Common myeloid progenitor, CD34-positive (primary cell): ENCODE data around the gene LATS2.
"Not testable (repeated sequence)": the region's sequence is repeated elsewhere in the genome, so short reads cannot be mapped to it uniquely, and the experiment has no call there.

Source experiments
- CTCF ChIA-PET: fragments of 350-600 bp; sonication (Branson Sonifier 250); formaldehyde crosslinking; loops from one replicate; lab custom pipeline; 2021; ENCODE audit warnings: antibody characterized with exemption; lab: Charles Lee
- POLR2A ChIA-PET: fragments of 350-600 bp; sonication (Branson Sonifier 250); formaldehyde crosslinking; loops from one replicate; lab custom pipeline; 2021; ENCODE audit warnings: antibody characterized with exemption; lab: Charles Lee
- DNase-seq, 3 donors: peaks; one replicate each; pipeline versions ENCODE4 v3.0.0 to v3.0.0-alpha.2; 2013
- H3K27ac ChIP-seq, 2 experiments: 1 replicate in 1 of 2; 2 replicates in 1 of 2; pipeline ENCODE4 v1.7.0; 2013; ENCODE audit warnings: inconsistent platforms in 2 of 2, low read length in 2 of 2, mild to moderate bottlenecking in 2 of 2, low read depth in 1 of 2, moderate library complexity in 1 of 2; ENCODE audit not compliant: severe bottlenecking in 2 of 2, insufficient read depth in 1 of 2, poor library complexity in 1 of 2
- H3K27me3 ChIP-seq, 5 experiments: replicated peaks in 2 of 5; 1 replicate in 3 of 5; 2 replicates in 2 of 5; pipeline versions ENCODE4 v1.6.1 to v1.7.0; 2013; ENCODE audit warnings: low read length in 4 of 5, mild to moderate bottlenecking in 2 of 5, moderate library complexity in 2 of 5, inconsistent platforms in 1 of 5; ENCODE audit not compliant: insufficient read depth in 5 of 5, control insufficient read depth in 4 of 5
- H3K36me3 ChIP-seq, 4 experiments: 1 replicate in 2 of 4; 2 replicates in 2 of 4; pipeline versions ENCODE4 v1.6.1 to v1.7.0; 2013; ENCODE audit warnings: low read length in 3 of 4, control low read depth in 1 of 4, mild to moderate bottlenecking in 1 of 4; ENCODE audit not compliant: control insufficient read depth in 4 of 4, insufficient read depth in 4 of 4
- H3K4me1 ChIP-seq, 4 experiments: 1 replicate in 3 of 4; 2 replicates in 1 of 4; pipeline versions ENCODE4 v1.6.1 to v1.7.1; 2013; ENCODE audit warnings: low read length in 3 of 4, mild to moderate bottlenecking in 3 of 4, control low read depth in 1 of 4, inconsistent platforms in 1 of 4, moderate library complexity in 1 of 4; ENCODE audit not compliant: control insufficient read depth in 4 of 4, insufficient read depth in 4 of 4; ENCODE audit errors: control extremely low read depth in 1 of 4
- H3K4me3 ChIP-seq, 7 experiments: 1 replicate in 4 of 7; 2 replicates in 3 of 7; pipeline versions ENCODE4 v1.5.1 to v1.7.0; 2013; ENCODE audit warnings: mild to moderate bottlenecking in 7 of 7, low read length in 6 of 7, moderate library complexity in 6 of 7, inconsistent platforms in 2 of 7, low read depth in 2 of 7, control low read depth in 1 of 7; ENCODE audit not compliant: insufficient read depth in 4 of 7, control insufficient read depth in 1 of 7; ENCODE audit errors: extremely low read depth in 1 of 7
- H3K9me3 ChIP-seq, 5 experiments: 1 replicate in 4 of 5; 2 replicates in 1 of 5; pipeline versions ENCODE4 v1.6.1 to v1.7.1; 2013; ENCODE audit warnings: low read length in 4 of 5, mild to moderate bottlenecking in 2 of 5, inconsistent platforms in 1 of 5, low read depth in 1 of 5, moderate library complexity in 1 of 5; ENCODE audit not compliant: control insufficient read depth in 4 of 5, insufficient read depth in 2 of 5; ENCODE audit errors: control extremely low read depth in 1 of 5
- WGBS: methylation state at CpG from one replicate; pipeline ENCODE4 v1.1.5; 2013; ENCODE audit not compliant: insufficient coverage; 5-methylcytosine and 5-hydroxymethylcytosine counted together

The LATS2 gene

DNA sequence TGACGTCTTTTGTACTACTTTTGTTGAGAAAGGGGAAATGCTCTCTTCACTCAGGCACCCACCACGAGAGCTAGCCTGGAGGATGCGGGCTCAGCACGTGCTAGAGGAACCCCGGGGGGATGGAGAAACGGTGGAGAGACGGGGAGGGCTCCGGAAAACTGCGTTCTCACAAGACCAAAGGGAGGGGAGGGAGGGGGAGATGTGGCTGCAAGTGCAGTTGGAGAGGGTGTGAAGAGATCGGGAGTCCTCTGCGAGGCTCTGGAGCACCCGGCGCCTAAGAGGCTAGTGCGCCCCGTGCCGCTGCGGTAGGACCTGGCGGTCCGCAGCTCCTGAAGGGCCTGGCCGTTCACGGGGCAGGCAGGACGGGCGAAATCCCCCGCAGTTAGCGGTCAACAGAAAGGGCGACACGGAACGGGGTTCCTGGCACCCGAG is 115.4 kb downstream of the LATS2 start:
- DNase-seq: peak; percentile 93 to 98 (median 98)
- peak overlapping the region in 6 of 7 experiments; percentile 16 to 68 (median 37) for H3K4me3 ChIP-seq
- H3K36me3 ChIP-seq: no peaks in the 10 kb centered on the region
- WGBS: under 1% methylated on average over 25 of the region's 29 CpGs
- POLR2A ChIA-PET: no interaction called here
- H3K27me3 ChIP-seq: no peaks in the 10 kb centered on the region
- H3K9me3 ChIP-seq: no peaks in the 10 kb centered on the region
- CTCF ChIA-PET: interaction anchor here (0.7 to 1.4 kb wide), 5 partner anchors 20 to 191 kb away, joined by 3 to 4 read pairs (median 3); no protein-coding TSS in a partner anchor
- H3K27ac ChIP-seq: no peak overlapping the region
- peaks cover 0 to 37% (median 27%) of the 10 kb centered on the region in 4 experiments for H3K4me1 ChIP-seq

DNA sequence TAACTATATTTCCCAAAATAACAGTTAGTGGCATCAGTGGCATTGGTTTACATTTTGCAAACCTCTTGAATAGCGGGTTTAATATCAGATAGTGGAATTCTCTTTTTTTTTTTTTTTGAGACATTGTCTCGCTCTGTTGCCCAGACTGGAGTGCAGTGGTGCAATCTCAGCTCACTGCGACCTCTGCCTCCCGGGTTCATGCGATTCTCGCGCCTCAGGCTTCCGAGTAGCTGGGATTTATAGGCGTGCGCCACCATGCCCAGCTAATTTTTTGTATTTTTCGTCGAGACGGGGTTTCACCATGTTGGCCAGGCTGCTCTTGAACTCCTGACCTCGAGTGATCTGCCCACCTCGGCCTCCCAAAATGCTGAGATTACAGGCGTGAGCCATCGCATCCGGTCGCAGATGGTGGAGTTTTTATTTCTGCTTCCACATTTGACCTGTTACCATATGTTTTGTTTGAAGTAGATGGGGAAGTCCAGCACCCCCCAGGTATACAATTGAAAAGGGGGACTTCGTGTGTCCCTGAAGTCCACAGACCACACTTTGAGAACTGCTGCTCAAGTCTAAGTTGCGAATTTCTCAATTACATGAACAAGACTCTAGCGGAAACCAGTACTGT is 118.3 kb downstream of the LATS2 start:
- ChIA-PET POLR2A (interaction anchor here (0.6 to 0.9 kb wide), 3 partner anchors 68 to 133 kb away, joined by 3 to 5 read pairs (median 3); no protein-coding TSS in a partner anchor), CTCF (interaction anchor here (0.7 to 3.6 kb wide), 22 partner anchors 11 to 537 kb away, joined by 3 to 25 read pairs (median 5); no protein-coding TSS in a partner anchor)
- Histone ChIP-seq H3K27ac (peak overlapping the region; percentile 72 to 84), H3K4me3 (no peak overlapping the region), H3K27me3 (no peaks in the 10 kb centered on the region), H3K9me3 (no peaks in the 10 kb centered on the region), H3K36me3 (no peaks in the 10 kb centered on the region), H3K4me1 (peaks cover 0 to 37% (median 27%) of the 10 kb centered on the region in 4 experiments)
- no peak for DNase-seq
- WGBS: 87% methylated on average over 18 of the region's 22 CpGs

DNA sequence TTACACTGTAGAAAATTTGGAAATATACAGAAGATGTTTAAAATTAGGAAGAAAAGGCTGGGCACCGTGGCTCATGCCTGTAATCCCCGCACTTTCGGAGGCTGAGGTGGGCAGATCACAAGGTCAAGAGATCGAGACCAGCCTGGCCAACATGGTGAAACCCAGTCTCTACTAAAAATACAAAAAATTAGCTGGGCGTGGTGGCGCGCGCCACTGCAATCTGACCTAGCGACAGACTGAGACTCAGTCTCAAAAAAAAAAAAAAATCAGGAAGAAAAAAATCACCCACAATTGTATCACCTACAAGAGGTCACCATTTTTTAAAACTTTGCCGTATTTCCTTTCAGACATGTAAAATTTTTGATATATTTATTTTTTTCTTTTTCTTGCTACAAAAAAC is 120.9 kb downstream of the LATS2 start:
- 94% methylated on average over 4 of the region's 10 CpGs for whole genome bisulfite sequencing
- H3K4me1 ChIP-seq: peaks cover 0 to 29% (median 18%) of the 10 kb centered on the region in 4 experiments
- H3K4me3 ChIP-seq, H3K36me3 ChIP-seq, CTCF ChIA-PET, H3K27me3 ChIP-seq, DNase-seq, H3K27ac ChIP-seq, POLR2A ChIA-PET, H3K9me3 ChIP-seq: not testable (repeated sequence)

DNA sequence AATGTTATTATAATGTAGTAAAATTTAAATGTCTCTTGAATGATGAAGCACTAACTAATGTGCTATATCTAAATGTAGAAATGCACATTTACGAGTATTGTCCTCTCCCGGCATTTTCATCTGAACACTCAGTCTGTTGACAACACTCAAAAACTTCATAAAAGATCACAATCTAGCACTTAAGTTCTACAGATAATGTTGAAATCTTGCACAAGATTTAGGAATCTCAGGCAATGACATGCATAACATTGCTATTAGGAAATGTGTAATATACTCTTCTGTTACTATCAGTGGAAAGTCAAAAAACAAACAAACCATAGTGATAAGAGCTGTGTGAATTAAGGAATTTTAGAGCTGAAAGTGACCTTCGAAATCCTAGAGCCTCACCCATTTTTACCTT is 121.3 kb downstream of the LATS2 start:
- WGBS: 86% methylated on average over 2 of the region's 3 CpGs
- H3K27ac ChIP-seq: no peak overlapping the region
- H3K4me1 ChIP-seq: peaks cover 0 to 25% (median 16%) of the 10 kb centered on the region in 4 experiments
- POLR2A ChIA-PET: no interaction called here
- no peaks in the 10 kb centered on the region for H3K9me3 ChIP-seq
- no peaks in the 10 kb centered on the region for H3K36me3 ChIP-seq
- H3K4me3 ChIP-seq: no peak overlapping the region
- H3K27me3 ChIP-seq: no peaks in the 10 kb centered on the region
- no peak for DNase-seq
- CTCF ChIA-PET: no interaction called here

DNA sequence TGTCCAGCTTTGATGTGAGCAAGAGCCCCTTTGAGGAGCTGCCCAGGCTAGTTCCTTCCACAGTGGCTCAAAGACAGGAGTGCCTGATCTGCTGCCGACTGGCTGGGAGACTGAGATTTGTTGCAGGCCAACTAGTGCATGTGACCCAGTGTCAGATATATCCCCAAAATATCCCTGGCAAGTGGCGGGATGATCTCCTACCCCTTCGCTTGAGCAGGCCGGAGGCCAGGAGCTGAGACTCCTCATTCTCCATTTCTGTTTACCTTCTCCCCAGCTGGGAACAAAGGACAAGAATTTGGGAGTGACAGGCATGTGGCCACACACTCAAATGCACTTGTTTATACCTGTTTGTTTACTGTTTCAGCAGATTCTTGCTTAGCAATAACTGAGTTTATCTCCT is 121.7 kb downstream of the LATS2 start:
- peaks cover 0 to 21% (median 12%) of the 10 kb centered on the region in 4 experiments for H3K4me1 ChIP-seq
- POLR2A ChIA-PET: no interaction called here
- DNase-seq: no peak
- CTCF ChIA-PET: interaction anchor here (0.6 kb wide), 1 partner anchor 900 kb away, joined by 3 read pairs; no protein-coding TSS in a partner anchor
- H3K9me3 ChIP-seq: no peaks in the 10 kb centered on the region
- 100% methylated on average over 3 of the region's 4 CpGs for WGBS
- H3K27me3 ChIP-seq: no peaks in the 10 kb centered on the region
- H3K27ac ChIP-seq: no peak overlapping the region
- no peaks in the 10 kb centered on the region for H3K36me3 ChIP-seq
- H3K4me3 ChIP-seq: no peak overlapping the region

DNA sequence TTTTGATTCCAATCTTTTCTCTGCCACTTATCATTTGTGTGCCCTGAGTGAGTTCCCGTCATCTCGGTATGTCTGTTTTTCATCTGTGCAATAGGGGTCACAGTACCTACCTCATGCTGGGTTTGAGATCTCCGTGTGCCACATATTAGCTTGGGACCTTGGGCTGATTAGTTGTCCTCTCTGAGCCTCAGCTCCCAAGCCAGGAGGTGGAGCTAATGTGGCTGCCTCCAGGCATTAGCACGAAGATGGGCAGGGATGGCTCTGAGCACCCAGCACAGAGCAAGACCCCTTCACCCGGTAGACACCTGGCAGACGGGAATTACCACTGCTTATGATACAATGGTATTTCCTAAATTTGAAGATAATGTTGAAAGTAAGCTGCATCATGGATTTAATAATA is 123.1 kb downstream of the LATS2 start:
- Histone ChIP-seq H3K4me1 (peaks cover 0 to 9% (median 5%) of the 10 kb centered on the region in 4 experiments), H3K36me3 (no peaks in the 10 kb centered on the region), H3K4me3 (no peak overlapping the region), H3K27me3 (no peaks in the 10 kb centered on the region), H3K9me3 (no peaks in the 10 kb centered on the region), H3K27ac (no peak overlapping the region)
- ChIA-PET POLR2A (no interaction called here), CTCF (interaction anchor here (0.6 to 0.9 kb wide), 2 partner anchors 17 to 776 kb away, joined by 3 read pairs; no protein-coding TSS in a partner anchor)
- no peak for DNase-seq
- WGBS: 88% methylated on average over 2 of the region's 6 CpGs

DNA sequence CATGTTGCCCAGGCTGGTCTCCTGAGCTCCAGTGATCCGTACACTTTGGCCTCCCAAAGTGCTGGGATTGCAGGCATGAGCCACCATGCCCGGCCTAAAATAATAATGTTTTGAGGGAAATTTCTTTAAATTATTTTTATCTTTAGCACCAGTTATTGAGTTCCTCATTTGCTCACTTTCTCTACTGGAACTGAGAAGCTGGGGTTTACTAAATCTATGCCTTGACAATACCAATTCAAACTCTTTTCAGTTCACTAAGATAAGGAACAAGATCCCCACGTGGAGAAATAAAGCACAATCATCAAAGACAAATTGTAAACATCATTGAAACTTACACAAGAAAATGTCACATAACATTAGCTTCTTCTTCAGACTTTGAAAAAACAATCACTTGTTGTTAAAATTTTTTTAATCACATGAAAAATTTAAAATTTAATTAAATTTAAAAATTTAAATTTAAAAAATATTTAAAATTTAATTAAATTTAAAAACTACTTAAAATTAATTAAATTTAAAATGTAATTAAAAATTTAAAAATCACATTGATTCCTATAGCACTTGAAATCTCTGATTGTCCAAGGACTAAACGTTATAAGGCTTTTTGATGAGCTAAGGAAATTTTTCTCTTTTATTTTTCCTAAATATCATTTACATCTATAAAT is 133.7 kb downstream of the LATS2 start:
- H3K27me3 ChIP-seq: no peaks in the 10 kb centered on the region
- H3K27ac ChIP-seq: no peak overlapping the region
- peaks cover 0 to 4% (median 0%) of the 10 kb centered on the region in 4 experiments for H3K4me1 ChIP-seq
- peak in 2 of 3 donors; percentile 52 to 62 for DNase-seq
- CTCF ChIA-PET: interaction anchor here (0.9 to 1.6 kb wide), 4 partner anchors 14 to 435 kb away, joined by 3 to 5 read pairs (median 4); no protein-coding TSS in a partner anchor
- no peaks in the 10 kb centered on the region for H3K36me3 ChIP-seq
- no CpG with 5 or more reads among the region's 4 CpGs for WGBS
- H3K9me3 ChIP-seq: no peaks in the 10 kb centered on the region
- no peak overlapping the region for H3K4me3 ChIP-seq
- POLR2A ChIA-PET: no interaction called here
